NCI-H2107 (cell line): ENCODE measurements around the gene ATP13A1.

Experiments used
- DNase-seq: peaks from one replicate; lab custom pipeline; 2025; lab: John Stamatoyannopoulos, UW

Gene ATP13A1

DNA sequence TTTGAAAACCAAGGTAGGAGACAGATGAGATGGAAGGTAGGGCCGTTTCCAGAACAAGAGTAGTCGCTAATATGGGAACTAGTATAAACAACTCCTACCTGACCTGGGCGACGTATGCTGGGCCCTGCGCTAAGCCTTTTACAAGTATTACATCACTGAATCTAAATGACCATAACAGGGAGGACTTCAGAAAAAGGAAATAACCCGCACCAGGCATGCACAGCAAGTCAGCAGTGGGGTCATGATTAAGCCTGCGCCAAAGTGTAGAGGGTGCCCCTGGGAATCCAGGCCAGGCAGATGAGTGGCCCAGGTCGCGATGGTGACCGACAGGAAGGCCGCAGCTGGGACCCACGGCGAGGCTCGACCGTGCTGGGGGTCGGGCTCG is 613 bp downstream of the ATP13A1 start:
- DNase-seq: no peak

DNA sequence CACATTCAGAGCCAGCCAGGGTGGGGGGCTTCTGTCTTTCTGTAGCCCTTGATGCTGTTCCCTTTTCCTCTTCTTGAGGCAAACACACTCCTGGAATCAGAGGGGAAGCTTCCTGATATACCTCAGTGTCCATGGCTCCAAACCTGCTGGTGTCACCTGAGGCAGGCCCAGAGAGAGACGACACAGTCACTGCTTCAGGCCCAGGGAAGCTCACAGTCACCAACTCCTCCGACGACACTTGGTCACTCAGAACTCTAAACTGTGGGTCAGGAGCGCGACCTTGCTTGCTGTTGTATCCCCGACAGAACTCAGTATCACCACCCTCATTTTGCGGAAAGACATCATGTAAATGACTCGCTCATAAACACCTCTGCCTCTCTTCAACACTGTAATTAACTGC is 1.1 kb downstream of the ATP13A1 start:
- no peak for DNase-seq

DNA sequence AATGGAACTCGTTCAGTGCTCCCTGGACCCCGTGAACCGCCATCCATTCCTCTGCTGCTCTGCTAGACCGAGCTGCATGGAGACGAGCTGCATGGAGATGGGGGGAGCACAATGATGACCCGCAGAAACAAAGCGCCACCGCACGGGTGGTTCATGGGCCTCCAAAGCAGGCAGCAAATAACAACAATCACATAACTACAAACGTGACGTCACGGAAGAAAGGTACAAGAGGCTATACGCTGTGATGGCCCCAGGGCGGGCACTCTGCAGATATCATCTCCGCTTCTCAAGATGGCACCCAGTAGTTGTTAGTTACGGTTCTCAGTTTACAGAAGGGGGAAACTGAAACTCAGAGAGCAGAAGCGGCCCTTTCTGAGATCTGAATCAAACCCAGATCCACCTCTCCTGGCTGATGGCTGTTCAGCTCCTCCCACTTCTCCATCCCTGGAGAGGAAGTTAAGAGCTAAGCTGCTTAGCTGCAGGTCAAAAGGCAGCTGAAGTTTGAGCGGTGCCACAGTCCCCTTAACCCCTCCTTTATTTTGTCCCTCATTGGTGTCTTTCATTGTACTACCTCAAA is 1.7 kb downstream of the ATP13A1 start:
- DNase-seq: no peak

DNA sequence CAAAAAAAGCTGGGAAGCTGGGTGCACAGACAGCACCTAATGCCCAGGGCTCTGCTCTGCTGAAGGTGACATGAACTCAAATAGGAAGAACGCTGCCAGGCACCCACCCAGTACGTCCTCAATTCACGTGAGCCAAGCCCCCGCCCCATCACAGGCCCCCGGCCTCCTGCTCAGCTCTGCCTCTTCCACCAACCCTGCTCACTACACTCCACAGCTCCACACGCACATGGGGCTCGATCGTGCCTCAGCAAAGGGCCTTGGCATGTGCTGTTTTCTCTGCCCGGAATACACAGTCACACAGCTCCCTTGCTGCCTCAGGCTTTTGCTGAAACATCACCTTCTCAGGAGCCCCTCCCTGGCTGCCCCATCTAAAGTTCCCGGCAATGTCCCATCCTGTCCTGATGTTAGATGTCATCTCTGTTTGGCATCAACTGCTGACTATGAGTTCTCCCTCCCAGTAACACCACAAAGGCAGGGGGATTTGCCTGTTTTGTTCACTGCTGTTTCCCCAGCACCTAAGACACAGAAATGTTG is 2.3 kb downstream of the ATP13A1 start:
- no peak for DNase-seq

DNA sequence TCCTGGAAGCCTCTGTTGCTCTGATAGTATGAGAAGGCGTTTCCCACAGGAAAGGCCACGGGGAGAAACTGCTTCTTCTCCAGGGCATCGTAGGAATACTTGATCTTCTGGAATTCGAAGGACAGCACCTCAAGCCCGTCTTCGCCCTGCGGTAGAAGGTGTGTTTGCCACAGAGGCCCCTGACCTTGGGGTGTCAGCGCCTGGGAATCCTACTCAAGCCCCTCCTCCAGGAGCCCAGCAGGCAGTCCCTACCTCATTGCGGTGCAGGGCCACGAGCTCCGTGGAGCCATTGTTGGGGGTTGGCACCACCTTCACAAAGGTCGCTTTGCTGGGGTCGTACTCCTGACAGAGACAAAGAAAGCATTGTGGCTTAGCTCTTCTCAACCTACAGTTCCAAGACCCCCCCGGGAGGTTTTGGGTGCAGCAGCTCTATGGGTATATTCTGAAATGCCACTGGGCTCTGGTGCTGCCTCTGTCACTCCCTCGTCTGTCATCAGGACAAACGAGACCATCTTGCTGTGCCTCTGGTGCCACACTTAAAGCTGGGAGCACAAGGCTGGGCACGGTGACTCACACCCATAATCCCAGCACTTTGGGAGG is 3.7 kb downstream of the ATP13A1 start:
- DNase-seq: no peak

DNA sequence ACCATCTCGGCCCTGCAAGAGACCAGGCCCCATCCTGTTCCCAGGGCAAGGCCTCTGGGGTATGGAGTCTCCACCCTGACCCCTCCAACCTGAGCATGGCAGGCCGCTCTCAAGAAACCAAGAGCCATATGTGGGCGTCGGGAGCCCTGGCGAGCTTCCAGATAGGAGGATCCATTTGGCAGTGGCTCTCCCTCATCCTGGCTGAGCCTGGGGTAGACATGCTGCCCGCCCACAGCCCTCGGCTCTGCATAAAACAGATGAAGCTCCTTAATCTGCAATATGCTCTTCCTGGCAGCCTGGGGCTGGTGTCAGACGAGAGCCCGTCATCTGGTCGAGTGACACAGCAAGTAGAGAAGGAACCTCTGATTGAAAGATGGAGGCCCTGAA is 6.1 kb downstream of the ATP13A1 start:
- DNase-seq: no peak

DNA sequence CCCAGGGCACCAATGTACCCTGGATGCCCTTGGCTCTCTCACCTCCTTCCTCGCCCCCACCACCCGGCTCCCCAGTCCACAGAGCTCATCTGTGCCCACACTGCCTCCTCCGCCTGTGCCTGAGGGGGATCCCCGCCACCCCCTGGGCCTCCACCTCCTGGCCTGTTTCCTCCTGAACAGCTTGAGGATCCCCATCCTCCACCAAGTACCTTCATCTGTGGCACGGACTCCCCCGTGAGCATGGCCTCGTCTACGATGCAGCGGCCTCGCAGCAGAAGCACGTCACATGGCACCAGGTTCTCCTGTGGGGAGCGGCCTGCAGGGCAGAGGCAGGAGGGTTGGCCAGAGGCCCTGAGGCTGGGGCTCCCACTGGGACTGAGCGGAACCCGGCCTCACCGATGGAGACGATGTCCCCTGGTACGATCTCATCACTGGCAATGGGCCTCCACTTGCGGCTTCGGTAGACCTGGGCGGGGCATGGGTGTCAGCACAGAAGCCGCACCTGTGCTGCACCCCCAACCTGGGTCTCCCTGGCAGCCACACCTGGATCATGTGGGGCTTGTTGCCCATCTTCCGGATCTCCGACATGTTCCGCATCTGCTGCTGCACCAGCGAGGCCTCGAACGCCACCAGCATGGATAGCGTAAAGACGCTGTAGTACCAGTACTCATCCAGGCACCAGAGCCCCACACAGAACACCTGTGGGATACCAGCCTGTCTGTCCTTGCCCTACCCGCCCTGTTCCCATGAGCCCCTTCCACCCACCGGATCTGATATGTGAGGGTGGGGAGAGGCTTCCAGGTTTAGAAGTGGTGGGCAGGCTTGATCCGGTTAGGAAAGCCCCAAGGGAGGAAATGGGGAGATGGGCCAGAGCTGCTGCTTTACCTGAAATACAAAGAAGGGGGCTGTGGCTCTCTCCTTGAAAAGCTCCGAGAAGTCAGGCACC is 6.8 kb downstream of the ATP13A1 start:
- DNase-seq: no peak

DNA sequence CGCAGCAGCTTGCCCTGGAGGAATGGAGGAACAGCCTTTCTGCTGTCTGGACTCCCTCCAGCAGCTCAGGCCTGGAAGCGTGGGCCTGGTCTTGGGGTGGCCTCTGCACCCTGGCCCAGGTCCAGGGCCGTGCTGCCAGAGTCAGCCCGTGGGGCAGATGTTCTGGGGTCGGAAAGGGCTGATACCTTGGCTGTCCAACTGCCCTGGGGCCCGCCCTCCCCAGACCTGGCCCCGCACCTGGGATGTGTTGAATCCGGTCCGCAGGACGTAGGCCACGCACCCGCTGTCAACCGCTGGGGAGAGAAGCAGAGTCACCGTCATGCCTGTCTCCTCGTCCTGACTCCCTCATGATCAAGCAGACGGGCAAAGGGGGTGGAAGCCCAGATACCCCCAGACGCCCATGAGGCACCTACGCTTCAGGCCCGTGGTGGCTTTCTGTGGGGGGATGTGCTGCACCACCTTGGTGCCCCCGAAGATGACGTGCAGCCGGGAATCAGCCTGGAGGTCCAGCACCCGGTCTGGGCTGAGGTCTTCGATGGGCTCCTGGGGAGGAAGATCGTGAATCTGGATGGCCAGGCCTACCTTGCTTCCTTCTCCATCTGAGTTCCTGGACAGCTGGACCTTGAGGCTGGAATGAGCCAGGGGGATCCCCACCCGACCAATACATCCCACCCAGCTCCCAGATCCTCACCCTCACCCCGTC is 7.7 kb downstream of the ATP13A1 start:
- DNase-seq: no peak

DNA sequence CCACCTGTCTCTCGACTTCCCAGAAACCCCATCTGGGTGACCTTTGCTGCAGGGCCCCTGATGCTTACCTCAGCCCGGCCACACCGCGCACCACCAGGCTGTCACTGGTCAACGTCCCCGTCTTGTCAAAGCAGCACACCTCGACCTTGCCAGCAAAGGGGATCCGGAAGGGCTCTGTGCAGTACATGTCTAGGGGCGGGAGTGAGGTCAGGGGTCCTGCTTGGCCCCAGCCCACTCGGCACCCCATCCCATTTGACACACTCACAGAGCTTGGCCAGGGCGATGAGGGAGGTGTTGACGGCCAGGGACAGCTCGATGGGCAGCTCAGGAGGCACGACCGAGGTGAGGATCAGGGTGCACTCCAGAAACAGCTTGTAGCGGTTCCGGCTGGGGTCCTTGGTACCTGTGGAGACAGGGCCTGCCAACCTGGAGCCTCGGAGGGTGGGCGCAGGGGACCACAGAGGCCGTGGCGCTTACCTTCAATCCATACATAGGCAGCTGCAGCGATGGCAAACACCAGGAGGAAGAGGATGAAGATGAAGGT is 8.4 kb downstream of the ATP13A1 start:
- no peak for DNase-seq

DNA sequence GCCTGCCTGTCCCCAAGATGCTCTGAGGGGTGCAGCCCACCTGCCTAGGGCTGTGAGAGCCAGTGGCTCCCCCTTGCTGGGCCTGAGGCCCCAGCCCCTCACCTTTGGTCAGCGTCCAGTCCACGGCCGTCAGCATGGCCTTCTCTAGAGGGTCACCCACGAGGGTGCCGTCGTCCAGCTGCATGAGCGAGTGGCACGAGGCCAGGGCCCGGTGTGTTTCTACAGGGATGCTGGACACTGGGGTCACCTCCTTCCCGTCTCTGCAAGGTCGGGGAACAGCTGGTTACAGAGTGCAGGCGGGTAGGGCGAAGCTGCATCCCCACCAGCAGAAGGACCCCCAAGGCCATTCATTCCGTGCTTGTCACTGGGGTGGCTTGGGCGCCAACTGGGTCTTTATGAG is 9.0 kb downstream of the ATP13A1 start:
- DNase-seq: no peak

DNA sequence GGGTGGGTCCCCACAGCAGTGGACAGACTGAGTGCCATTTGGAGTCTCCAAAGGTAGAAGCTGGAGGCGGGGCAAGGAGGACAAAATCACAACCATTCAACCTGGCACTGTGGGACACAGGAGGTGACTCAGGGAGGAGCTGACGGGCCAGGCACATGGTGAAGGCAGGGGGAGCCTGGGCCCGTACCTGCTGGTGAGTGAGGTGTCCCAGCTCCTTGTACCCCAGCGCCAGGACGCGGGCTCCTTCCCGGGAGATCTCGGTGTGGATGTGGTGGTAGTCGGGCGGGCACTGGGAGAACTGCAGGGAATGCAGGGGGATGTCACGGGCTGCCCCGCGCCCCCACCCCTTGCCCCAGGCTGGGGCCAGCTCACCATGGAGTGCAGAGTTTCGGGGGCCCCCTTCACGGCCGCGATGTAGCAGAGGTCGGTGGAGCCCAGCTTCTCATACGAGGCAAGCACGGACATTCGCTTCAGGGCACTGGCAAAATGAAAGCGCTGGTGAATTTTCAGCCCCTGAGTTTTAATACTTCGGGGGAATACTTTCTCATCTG is 9.8 kb downstream of the ATP13A1 start:
- no peak for DNase-seq

DNA sequence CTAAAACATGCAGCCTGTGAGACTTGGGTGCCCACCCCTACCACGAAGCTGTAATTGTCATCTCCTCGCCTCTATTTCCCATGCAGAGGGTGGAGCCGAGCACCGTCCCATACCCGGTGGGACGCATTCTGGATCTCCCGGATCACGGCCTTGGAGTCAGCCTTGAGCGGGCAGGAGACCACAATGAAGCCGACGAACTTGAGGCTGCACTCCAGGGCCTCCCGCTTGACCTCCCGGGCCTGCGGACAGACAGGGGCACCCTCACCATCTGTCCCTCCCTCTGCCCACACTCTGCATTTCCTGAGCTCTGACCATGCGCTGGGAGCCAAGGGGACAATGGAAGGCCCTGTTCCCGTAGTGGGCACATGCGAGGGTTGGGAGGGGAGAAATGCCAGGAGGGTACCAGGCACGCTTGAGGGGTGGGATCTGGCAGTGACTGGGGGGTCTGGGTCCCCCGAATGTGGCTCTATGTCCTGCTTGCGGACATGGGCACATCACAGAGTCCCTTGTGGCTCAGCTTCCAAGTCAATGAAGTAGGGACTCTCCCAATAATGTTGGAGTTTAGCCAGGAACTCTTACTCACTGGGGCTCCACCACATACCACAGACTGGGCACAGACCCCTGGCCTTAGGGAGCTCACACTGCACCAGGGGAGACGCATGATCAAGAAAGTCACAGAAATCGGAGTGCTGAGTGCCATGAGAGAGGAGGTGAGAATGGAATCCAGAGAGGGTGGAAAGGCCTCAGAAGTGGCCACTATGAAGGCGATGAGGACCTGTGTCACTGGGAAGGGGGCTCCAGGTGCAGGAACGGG is 10.8 kb downstream of the ATP13A1 start:
- DNase-seq: no peak

DNA sequence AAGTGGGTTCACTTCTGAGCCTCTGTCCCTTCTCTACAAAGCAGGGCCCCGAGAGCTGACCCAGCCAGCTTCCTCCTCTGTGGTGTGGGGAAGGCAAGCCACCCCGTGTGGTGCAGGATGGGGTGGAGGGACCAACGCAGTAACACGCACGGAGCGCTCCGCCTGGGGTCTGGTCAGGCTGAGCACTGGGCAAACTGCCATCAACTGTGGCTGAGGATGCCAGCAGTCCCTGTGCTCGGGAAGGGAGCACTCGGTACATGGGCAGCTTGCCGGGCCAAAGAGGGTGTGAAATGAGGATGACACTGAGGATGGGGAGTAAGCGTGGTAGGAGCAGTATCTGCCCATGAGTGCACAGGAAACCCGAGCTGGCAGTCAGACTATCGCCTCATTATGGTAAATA is 12.4 kb downstream of the ATP13A1 start:
- DNase-seq: no peak

DNA sequence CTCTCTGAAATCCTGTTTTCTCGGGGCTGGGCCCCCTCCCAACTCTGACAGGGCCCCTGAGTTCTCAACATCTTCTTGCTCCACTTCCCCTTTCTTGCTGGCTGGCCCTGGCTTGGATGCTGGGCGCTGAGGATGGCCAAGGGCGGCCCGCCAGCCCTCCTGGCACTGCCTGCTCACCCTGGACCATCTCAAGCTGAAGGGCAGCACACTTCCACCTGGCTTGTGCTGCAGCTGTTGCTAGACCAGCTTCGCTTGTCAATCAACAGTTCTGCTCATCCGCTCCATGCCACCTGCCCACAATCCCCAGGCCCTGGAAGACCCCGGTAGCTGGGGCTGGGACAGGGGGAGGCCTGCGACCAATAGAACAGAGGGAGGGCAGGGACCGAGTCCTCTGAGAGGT is 13.1 kb downstream of the ATP13A1 start:
- DNase-seq: no peak

DNA sequence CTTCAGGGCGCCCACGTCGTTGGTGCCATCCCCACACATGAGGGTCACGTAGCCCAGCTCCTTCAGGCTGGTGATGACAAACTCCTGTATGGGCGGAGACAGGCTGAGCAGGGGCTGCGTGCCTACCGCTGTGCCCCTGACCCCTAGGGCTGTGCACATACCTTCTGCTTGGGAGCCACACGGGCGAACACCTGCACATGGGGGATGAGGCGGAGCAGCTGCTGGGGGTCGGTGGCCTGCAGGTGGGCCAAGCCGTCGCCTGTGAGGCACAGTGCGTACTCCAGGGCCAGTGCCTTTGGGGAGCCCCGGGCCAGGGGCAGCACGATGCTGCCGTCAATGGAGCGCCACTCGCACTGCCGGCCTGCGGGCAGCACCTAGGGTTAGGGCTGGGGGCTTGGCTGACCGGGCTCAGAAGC is 13.9 kb downstream of the ATP13A1 start:
- DNase-seq: no peak

DNA sequence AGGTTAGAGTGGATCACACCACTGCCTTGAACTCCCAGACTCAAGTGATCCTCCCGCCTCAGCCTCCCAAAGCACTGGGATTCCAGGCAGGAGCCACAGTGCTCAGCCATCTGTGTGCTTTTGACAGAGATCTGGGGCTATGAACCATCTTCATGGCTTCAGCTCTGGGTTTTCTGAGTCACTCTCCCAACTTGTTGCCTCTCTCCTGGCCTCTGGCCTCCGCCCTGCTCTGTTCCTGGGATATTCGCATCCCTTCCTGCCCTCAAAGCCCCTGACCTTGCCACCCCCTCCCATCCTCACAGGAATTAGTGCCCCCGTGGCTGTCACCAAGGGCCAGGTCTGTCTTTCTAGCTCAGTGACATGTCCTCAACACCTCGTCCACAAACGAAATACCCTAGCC is 14.3 kb downstream of the ATP13A1 start:
- no peak for DNase-seq

DNA sequence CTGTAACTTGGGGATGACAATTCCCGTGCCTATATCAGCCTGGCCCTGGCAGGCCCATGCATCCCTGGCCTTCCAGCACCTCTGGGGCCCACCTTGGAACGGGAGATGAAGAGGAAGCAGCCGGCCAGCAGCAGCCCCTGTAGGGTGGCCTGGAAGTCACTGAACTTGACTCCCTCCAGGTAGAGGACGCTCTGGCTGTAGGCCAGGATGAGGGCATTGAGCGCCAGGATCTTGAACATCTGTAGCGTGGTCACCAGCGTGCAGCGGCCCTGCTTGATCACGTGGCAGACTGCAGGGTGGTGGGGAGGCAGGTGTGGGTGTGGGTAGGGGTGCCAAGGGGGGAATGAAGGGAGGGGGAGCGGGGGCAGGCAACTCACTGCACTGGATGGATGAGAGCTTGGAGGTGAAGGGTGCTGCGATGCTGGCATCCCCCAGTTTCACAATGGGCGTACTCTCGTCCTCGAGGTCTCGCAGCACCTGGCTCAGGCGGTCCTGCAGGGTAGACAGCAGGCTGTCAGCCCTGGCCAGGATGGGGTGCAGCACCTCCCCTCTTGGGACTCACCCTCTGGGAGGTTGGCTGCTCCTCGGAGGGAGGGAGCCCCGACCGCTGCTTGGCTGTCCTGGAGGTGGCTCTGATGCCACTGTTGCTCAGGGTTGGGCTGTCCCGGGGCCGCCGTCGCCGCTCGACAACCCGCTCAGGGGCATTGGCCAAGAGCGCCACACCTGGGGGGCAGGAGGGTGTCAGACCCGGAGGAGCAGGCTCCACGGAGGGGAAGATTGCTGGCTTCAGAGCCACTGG is 16.2 kb downstream of the ATP13A1 start:
- no peak for DNase-seq

DNA sequence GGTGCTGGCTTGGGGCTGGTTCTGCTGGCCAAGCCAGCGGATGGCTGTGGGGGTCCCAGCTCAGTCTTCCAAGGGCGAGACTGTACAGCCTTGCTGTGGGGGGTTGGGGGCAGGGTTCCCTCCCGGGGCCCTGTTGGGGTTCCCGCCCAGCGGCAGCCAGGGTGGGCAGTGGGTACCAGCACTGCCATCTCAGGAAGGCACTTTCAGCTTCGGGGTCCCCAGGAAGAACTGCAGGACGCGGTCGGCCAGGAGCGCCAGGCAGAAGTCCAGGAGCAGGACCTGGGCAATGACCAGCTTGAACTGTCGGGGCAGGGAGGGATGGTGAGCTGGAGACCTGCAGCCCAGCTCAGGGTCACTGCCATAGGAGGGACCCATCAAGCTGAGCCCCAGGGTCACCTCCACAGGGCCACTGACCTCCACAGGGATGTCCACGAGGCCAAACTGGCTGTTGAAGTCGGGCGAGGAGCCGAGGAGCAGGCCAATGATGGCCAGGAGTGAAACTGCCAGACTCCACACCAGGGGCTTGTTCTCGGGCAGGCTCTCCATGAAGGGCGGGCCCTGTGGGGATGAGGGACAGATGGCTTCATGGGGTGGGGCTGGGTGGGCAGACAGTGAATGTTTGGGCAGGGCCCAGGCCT is 18.1 kb downstream of the ATP13A1 start:
- DNase-seq: no peak

DNA sequence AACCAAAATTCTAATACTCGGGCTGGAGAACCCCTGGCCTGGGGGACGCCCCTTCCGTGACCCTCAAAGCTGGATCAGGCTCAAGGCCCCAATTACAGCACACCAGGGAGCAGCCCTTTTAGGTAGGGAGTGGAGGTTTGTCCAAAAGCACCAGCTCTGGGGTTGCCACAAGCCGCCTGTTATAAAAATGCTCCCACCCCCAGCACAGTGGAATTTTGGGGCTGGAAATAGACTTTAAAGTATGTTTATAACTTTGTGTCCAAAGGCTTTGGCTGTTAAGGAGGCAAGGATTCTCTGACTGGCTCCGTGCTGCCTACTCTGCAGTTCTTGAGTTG is 19.5 kb downstream of the ATP13A1 start:
- DNase-seq: no peak
